Mesothelial cell of epicardium (in vitro differentiated cells): ENCODE measurements around the gene TFF3. TPM values are rescaled to one million over a fixed set of nuclear protein-coding genes. Genes with fewer than 3 reads are reported as not detected.

Experiments
- DNase-seq, 2 experiments: peaks; one replicate each; pipeline ENCODE4 v3.0.0; 2021; ENCODE audit warnings: low spot score in 2 of 2; ENCODE audit not compliant: unreplicated experiment in 2 of 2
- H3K27ac Mint-ChIP-seq: 2 replicates; pipeline ENCODE4 v1.8.0; 2021; ENCODE audit warnings: mixed read lengths
- H3K27me3 Mint-ChIP-seq: 2 replicates; pipeline ENCODE4 v1.8.0; 2021; ENCODE audit warnings: low read depth, mixed read lengths
- H3K36me3 Mint-ChIP-seq: 2 replicates; pipeline ENCODE4 v1.8.0; 2021; ENCODE audit warnings: mixed read lengths
- H3K4me1 Mint-ChIP-seq: 2 replicates; pipeline ENCODE4 v1.8.0; 2021; ENCODE audit warnings: mixed read lengths
- H3K4me3 Mint-ChIP-seq: 2 replicates; pipeline ENCODE4 v1.8.0; 2021; ENCODE audit warnings: mild to moderate bottlenecking, moderate library complexity, mixed read lengths
- H3K9me3 Mint-ChIP-seq: 2 replicates; pipeline ENCODE4 v1.8.0; 2021; ENCODE audit warnings: mixed read lengths
- CTCF ChIP-seq: fragments of 200-600 bp; sonication (generic); IDR thresholded peaks from one replicate; pipeline ENCODE4 v1.5.0; 2021; ENCODE audit warnings: antibody characterized with exemption; ENCODE audit not compliant: unreplicated experiment
- total RNA-seq: library from RNA; stranded (reverse); gene quantifications from 3 replicates; pipeline ENCODE4 v1.2.1, GENCODE V29; 2021

Gene TFF3
- total RNA-seq, 1 donor from 2014 or later = not detected

DNA sequence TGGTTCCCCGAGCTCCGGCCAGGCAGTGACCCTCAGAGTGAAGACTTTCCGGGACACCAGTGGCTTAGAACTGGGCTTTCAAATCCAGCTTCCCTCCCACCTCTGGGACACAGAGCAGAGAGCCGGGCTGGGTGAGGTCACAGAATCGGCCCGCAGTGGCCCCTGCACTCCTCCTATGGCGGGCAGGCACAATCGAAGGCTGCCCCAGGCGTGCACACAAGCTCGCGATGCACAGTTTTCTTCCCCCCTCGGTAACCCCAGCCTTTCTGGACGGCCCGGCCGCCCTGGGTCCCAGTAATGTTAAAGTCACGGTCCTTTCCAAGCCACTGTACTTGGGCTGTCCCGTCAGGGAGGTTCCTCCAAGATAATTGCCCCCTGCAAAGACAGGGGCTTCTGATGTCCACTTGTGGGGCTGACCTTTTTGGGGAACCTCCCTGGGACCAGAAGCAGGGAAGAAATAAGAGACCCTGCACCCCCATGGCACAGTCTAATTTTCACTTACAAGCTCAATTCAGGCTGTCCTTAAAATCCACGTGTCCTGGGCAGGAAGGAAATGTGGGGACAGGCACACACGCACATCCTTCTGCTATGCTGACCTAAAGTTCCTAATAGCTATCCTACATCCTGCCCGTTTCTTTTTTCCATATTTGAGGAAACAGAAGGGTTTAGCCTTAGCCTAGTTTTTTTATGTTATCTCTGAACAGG, 13.7 kb downstream of the TFF3 start:
- Mint-ChIP-seq H3K36me3 (no peaks in the 10 kb centered on the region), H3K27me3 (peaks cover 49% of the 10 kb centered on the region), H3K4me1 (no peaks in the 10 kb centered on the region), H3K4me3 (no peak overlapping the region), H3K9me3 (no peaks in the 10 kb centered on the region), H3K27ac (no peak overlapping the region)
- DNase-seq = no peak
- TF ChIP-seq CTCF = no peak

- H3K4me1 Mint-ChIP-seq = no peaks in the 10 kb centered on the region
- no peak for DNase-seq
- no peak for TF ChIP-seq CTCF
- no peaks in the 10 kb centered on the region for H3K36me3 Mint-ChIP-seq
- no peak overlapping the region for H3K27ac Mint-ChIP-seq
- peaks cover 52% of the 10 kb centered on the region for H3K27me3 Mint-ChIP-seq
- H3K9me3 Mint-ChIP-seq = no peaks in the 10 kb centered on the region
- no peak overlapping the region for H3K4me3 Mint-ChIP-seq
Observed at GRCh38 chr21:42300956-42301355, 14.3 kb downstream of the TFF3 start.

DNA sequence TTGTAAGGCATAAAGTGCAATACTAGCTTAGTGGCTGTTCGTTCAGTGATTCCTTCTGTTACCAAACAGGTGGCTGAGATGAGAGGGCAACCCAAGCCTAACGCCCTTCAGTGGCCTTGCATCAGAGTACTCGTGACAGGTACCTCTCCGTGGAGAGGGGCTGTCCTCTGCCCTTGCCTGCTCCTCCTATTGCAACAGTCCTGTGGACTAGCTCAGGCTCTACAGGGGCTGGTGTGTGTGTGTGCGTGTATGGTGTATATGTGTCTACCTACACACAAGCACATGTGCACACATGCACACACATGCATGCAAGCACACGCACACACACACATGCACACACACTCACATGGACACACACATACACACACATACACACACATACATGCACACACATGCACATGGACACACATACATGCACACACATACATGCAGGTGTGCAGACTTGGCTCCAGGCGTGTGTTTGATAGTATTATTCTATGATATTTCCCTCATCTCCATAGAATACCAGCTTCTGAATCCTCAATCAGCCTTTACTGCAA, 15.1 kb downstream of the TFF3 start:
- Mint-ChIP-seq H3K9me3 (no peaks in the 10 kb centered on the region), H3K4me1 (peaks cover 3% of the 10 kb centered on the region), H3K27ac (no peak overlapping the region), H3K4me3 (no peak overlapping the region), H3K36me3 (peaks cover 1% of the 10 kb centered on the region), H3K27me3 (peaks cover 54% of the 10 kb centered on the region)
- TF ChIP-seq CTCF = no peak
- DNase-seq = no peak

- H3K27ac Mint-ChIP-seq = no peak overlapping the region
- peaks cover 7% of the 10 kb centered on the region for H3K4me1 Mint-ChIP-seq
- no peak for TF ChIP-seq CTCF
- peaks cover 51% of the 10 kb centered on the region for H3K27me3 Mint-ChIP-seq
- H3K4me3 Mint-ChIP-seq = no peak overlapping the region
- H3K36me3 Mint-ChIP-seq = peaks cover 1% of the 10 kb centered on the region
- H3K9me3 Mint-ChIP-seq = no peaks in the 10 kb centered on the region
- DNase-seq = no peak
Observed at GRCh38 chr21:42299324-42300044, 15.7 kb downstream of the TFF3 start.

DNA sequence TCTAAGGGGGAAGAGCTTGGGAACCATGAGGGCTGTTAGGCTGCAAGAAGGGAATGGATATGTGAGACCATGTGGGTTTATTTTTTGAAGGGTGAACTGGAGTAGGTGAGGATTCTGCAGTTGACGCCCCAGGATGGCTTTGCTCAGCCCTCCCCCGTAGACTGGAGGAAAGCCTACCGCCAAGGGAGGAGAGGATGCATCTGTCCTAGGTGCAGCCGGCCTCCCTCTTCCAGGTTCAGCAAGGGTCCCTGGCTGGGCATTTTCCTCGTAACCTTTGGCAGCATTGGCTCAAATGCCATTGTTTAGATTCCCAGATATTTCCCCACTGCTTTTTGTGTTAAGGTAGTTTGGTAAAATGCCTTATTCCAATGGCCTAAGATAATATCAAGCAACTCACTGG, 16.6 kb downstream of the TFF3 start:
- DNase-seq = no peak
- no peak overlapping the region for H3K27ac Mint-ChIP-seq
- H3K4me1 Mint-ChIP-seq = peaks cover 9% of the 10 kb centered on the region
- no peaks in the 10 kb centered on the region for H3K9me3 Mint-ChIP-seq
- H3K36me3 Mint-ChIP-seq = peaks cover 1% of the 10 kb centered on the region
- TF ChIP-seq CTCF = no peak
- H3K27me3 Mint-ChIP-seq = peaks cover 47% of the 10 kb centered on the region
- H3K4me3 Mint-ChIP-seq = no peak overlapping the region
